HepG2 (cell line): ENCODE results near the gene SMIM44. TPM values are rescaled to one million over a fixed set of nuclear protein-coding genes. Genes with fewer than 3 reads are reported as not detected.

Experiments
- ATAC-seq: fragments of 200-7000 bp; cut with Tn5 transposase; 3 replicates; pipeline ENCODE4 v1.9.1; 2020; ENCODE audit warnings: mild to moderate bottlenecking, moderate library complexity
- BruUV-seq: library from RNA; stranded (reverse); fragments of 400-500 nt; replicated peaks from 2 replicates; lab custom pipeline; 2021; lab: Mats Ljungman, UMichigan
- CTCF ChIA-PET: fragments of 300-600 bp; formaldehyde crosslinking; extraction: SDS; loops from one replicate; lab custom pipeline; 2021; ENCODE audit warnings: low total read pairs, inconsistent platforms, low intra/inter-chr PET ratio; lab: Yijun Ruan, JAX
- POLR2A ChIA-PET: fragments of 350-600 bp; sonication (Branson Sonifier 250); formaldehyde crosslinking; loops from one replicate; lab custom pipeline; 2020; ENCODE audit warnings: antibody characterized with exemption, inconsistent platforms; lab: Yijun Ruan, JAX
- DNase-seq: peaks from one replicate; pipeline ENCODE4 v3.0.0-alpha.2; 2015; ENCODE audit warnings: low spot score
- FAIRE-seq: peaks from 3 replicates; lab custom pipeline; 2011; peaks lifted over from hg19 to GRCh38; lab: Jason Lieb, UNC
- H2AFZ ChIP-seq: one replicate; pipeline ENCODE4 v1.6.1; 2011; ENCODE audit warnings: low read length, inconsistent platforms
- H3K27ac ChIP-seq: fragments of 300-600 bp; 3 replicates; pipeline ENCODE4 v1.8.0; 2011; ENCODE audit warnings: mixed run types, mild to moderate bottlenecking, mixed read lengths, low read length, inconsistent platforms; ENCODE audit not compliant: insufficient read depth; ENCODE audit errors: extremely low read length
- H3K27me3 ChIP-seq, 2 experiments: fragments of 200-600 bp in 1 of 2; 2 replicates in 1 of 2; 3 replicates in 1 of 2; pipeline versions ENCODE4 v1.6.0 to v1.8.0; 2011; ENCODE audit warnings: low read length in 2 of 2, mild to moderate bottlenecking in 2 of 2, moderate library complexity in 2 of 2, inconsistent platforms in 1 of 2; ENCODE audit not compliant: insufficient read depth in 2 of 2, control insufficient read depth in 1 of 2
- H3K36me3 ChIP-seq, 2 experiments: fragments of 200-600 bp in 1 of 2; replicated peaks in 1 of 2; 2 replicates in 1 of 2; 3 replicates in 1 of 2; pipeline versions ENCODE4 v1.5.1 to v1.8.0; 2011; ENCODE audit warnings: low read length in 2 of 2, inconsistent platforms in 1 of 2; ENCODE audit not compliant: insufficient read depth in 2 of 2, control insufficient read depth in 1 of 2
- H3K4me1 ChIP-seq: 2 replicates; pipeline ENCODE4 v1.5.1; 2012; ENCODE audit warnings: low read length, inconsistent platforms; ENCODE audit not compliant: insufficient read depth
- H3K4me2 ChIP-seq: 2 replicates; pipeline ENCODE4 v1.6.0; 2011; ENCODE audit warnings: low read depth, low read length, inconsistent platforms
- H3K4me3 ChIP-seq, 3 experiments: fragments of 200-600 bp in 1 of 3; sonication (generic), shearing (Covaris generic) in 1 of 3; replicated peaks in 1 of 3; 2 replicates each; pipeline ENCODE4 v1.5.1; 2011 to 2016; ENCODE audit warnings: low read length in 3 of 3, inconsistent platforms in 2 of 3, low read depth in 2 of 3, mild to moderate bottlenecking in 2 of 3, control low read depth in 1 of 3, mixed read lengths in 1 of 3; ENCODE audit not compliant: insufficient read depth in 1 of 3
- H3K79me2 ChIP-seq: one replicate; pipeline ENCODE4 v1.6.1; 2011; ENCODE audit warnings: low read length, inconsistent platforms; ENCODE audit not compliant: insufficient read depth
- H3K9ac ChIP-seq: 2 replicates; pipeline ENCODE4 v1.6.0; 2011; ENCODE audit warnings: mild to moderate bottlenecking, low read depth, low read length, inconsistent platforms; ENCODE audit not compliant: insufficient read depth
- H3K9me3 ChIP-seq: 2 replicates; pipeline ENCODE4 v1.5.1; 2012; ENCODE audit warnings: mild to moderate bottlenecking, low read length
- H4K20me1 ChIP-seq: 2 replicates; pipeline ENCODE4 v1.6.0; 2011; ENCODE audit warnings: inconsistent platforms, mild to moderate bottlenecking, low read length, moderate library complexity; ENCODE audit not compliant: insufficient read depth
- CEBPG ChIP-seq: IDR thresholded peaks from 2 replicates; pipeline ENCODE4 v1.6.1; 2016
- KDM6A ChIP-seq: IDR thresholded peaks from 2 replicates; pipeline ENCODE4 v1.6.1; 2016; ENCODE audit warnings: low read depth
- SALL1 ChIP-seq: sonication (generic); formaldehyde crosslinking; IDR thresholded peaks from 2 replicates; pipeline ENCODE4 v1.8.0; 2022; ENCODE audit warnings: mild to moderate bottlenecking, missing genetic modification reagents
- YY1 ChIP-seq: IDR thresholded peaks from 2 replicates; pipeline ENCODE4 v1.6.1; 2011; ENCODE audit warnings: low read length, low read depth, moderate library complexity, mild to moderate bottlenecking; ENCODE audit not compliant: insufficient read depth, insufficient replicate concordance
- ZFP36 ChIP-seq: fragments of 150-350 bp; IDR thresholded peaks from 2 replicates; pipeline ENCODE4 v1.6.1; 2018; ENCODE audit warnings: borderline replicate concordance, low read length, low read depth; ENCODE audit not compliant: partially characterized antibody
- ZFP62 ChIP-seq: sonication (generic); formaldehyde crosslinking; IDR thresholded peaks from 2 replicates; pipeline ENCODE4 v1.4.0; 2020; ENCODE audit warnings: missing genetic modification reagents
- ZNF616 ChIP-seq: sonication (generic); formaldehyde crosslinking; IDR thresholded peaks from 2 replicates; pipeline ENCODE4 v1.5.0; 2020; ENCODE audit warnings: low read depth, mild to moderate bottlenecking, missing genetic modification reagents
- WGBS: methylation state at CpG from one replicate; pipeline ENCODE4 v1.1.6; 2017; ENCODE audit warnings: low lambda C conversion rate; 5-methylcytosine and 5-hydroxymethylcytosine counted together
- in situ Hi-C: cut with HindIII; loops from 2 replicates; pipeline ENCODE4 v1.10.0; 2017; ENCODE audit warnings: low pct_unique_long_range_greater_than_20kb; ENCODE audit not compliant: extremely low pct_ligation_motif_present
- intact Hi-C: fragments of 100-400 bp; cut with micrococcal nuclease; formaldehyde crosslinking; loops from one replicate; pipeline ENCODE4 v1.10.0; 2022; ENCODE audit not compliant: unreplicated experiment
- polyA plus RNA-seq, 8 experiments: library from polyadenylated mRNA; depleted of rRNA in 3 of 8; stranded (reverse) in 7 of 8; unstranded in 1 of 8; fragments of >200 nt; fragmentation: Illumina TruSeq in 4 of 8; extraction: Trizol in 4 of 8; gene quantifications; 2 replicates each; pipeline versions ENCODE4 v1.2.1 to v1.2.3, GENCODE V29; 2011 to 2016; ENCODE audit warnings: low read depth in 4 of 8, missing spikeins in 1 of 8, mixed read lengths in 1 of 8; ENCODE audit not compliant: insufficient read depth in 1 of 8
- total RNA-seq, 5 experiments: library from RNA; depleted of rRNA; stranded (reverse); fragments of >200 nt; fragmentation: Illumina TruSeq; extraction: Trizol; gene quantifications; 2 replicates each; pipeline ENCODE4 v1.2.3, GENCODE V29; 2016; ENCODE audit warnings: low read depth in 1 of 5
- TF ChIP-seq, protein P1 (sequence below): sonication (generic); formaldehyde crosslinking; IDR thresholded peaks from 2 replicates; pipeline ENCODE4 v1.5.0; 2020; ENCODE audit warnings: mild to moderate bottlenecking, missing genetic modification reagents
- TF ChIP-seq, protein P2 (sequence below): sonication (generic); formaldehyde crosslinking; IDR thresholded peaks from 2 replicates; pipeline ENCODE4 v1.5.0; 2020; ENCODE audit warnings: missing genetic modification reagents, mild to moderate bottlenecking, borderline replicate concordance
- TF ChIP-seq, protein P3 (sequence below): sonication (generic); formaldehyde crosslinking; IDR thresholded peaks from 2 replicates; pipeline ENCODE4 v1.9.0; 2021; ENCODE audit warnings: missing genetic modification reagents, borderline replicate concordance
- TF ChIP-seq, protein P4 (sequence below): sonication (generic); formaldehyde crosslinking; IDR thresholded peaks from 2 replicates; pipeline ENCODE4 v1.4.0; 2020; ENCODE audit warnings: mild to moderate bottlenecking, missing genetic modification reagents
- TF ChIP-seq, protein P5 (sequence below): fragments of 450-650 bp; IDR thresholded peaks from 2 replicates; pipeline ENCODE4 v1.6.1; 2017; ENCODE audit warnings: mild to moderate bottlenecking
- TF ChIP-seq, protein P6 (sequence below): sonication (generic); formaldehyde crosslinking; IDR thresholded peaks from 2 replicates; pipeline ENCODE4 v1.8.0; 2022; ENCODE audit warnings: mild to moderate bottlenecking, missing genetic modification reagents, moderate library complexity

SMIM44 gene
- total and polyA plus RNA-seq, 2 of the 13 experiments (the other 11 are each of a cell fraction or from before 2014, with no cell fraction given) = not detected

DNA sequence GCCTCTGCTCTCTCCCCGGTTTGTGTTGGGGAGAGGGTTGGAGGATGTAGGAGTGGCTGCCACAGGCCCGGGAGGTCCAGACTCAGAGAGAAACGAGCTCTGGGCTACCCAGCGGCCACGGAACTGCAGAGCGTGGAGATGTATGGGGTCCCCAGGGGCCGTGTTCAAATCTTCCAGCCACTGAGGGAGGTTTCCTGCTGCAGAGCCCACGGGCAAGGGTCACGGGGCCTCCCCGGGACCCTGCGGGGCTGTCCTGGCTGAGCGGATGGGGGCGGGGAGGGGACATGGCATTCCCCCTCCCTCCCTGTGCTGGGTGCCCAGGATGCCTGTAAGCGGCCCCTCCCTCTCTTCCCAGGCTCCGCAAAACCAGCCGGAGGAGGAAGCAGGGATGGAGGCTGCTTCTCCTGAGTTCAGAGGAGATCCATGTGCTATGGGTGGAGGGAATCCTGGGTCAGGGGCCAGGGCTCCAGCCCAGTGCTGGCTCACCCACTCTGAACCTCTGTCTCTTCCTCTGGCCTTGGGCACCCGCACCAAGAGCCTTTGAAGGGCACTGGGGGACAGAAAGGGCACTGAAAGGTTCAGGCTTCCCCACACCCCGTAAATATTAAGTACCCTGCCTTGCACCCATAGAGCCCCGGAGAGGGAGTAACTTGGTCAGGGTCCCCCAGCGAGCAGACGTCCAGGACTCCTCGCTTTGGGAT lies 25.6 kb downstream of the SMIM44 start:
- intact Hi-C loops (no loop called here), in situ Hi-C loops (no loop called here)
- Histone ChIP-seq H3K79me2 (no peaks in the 10 kb centered on the region), H3K4me3 (no peak overlapping the region), H3K27me3 (no peaks in the 10 kb centered on the region), H3K4me1 (0 out of 2 replicates have a peak, but pooled peaks cover 8% of the 10 kb centered on the region), H3K9me3 (no peaks in the 10 kb centered on the region), H3K27ac (no peak overlapping the region), H3K36me3 (peaks cover 3 to 15% of the 10 kb centered on the region in 2 experiments; a peak in 3 of 5 replicates), H3K9ac (no peak overlapping the region), H3K4me2 (no peak overlapping the region), H2AFZ (no peak overlapping the region), H4K20me1 (0 out of 2 replicates have a peak, but pooled peaks cover 2% of the 10 kb centered on the region)
- ChIA-PET CTCF (no interaction called here), POLR2A (no interaction called here)
- FAIRE-seq (no peak), ATAC-seq (no peak), DNase-seq (no peak)
- no TSS peak for BruUV-seq
- WGBS = 85% methylated on average over 15 of the region's 22 CpGs
- TF ChIP-seq ZFP62 (CRISPR knock-in tag) = no peak
- TF ChIP-seq YY1 = no peak
- TF ChIP-seq KDM6A (CRISPR knock-in tag) = no peak
- no peak for TF ChIP-seq CEBPG (CRISPR knock-in tag)
- TF ChIP-seq, protein P1, sequence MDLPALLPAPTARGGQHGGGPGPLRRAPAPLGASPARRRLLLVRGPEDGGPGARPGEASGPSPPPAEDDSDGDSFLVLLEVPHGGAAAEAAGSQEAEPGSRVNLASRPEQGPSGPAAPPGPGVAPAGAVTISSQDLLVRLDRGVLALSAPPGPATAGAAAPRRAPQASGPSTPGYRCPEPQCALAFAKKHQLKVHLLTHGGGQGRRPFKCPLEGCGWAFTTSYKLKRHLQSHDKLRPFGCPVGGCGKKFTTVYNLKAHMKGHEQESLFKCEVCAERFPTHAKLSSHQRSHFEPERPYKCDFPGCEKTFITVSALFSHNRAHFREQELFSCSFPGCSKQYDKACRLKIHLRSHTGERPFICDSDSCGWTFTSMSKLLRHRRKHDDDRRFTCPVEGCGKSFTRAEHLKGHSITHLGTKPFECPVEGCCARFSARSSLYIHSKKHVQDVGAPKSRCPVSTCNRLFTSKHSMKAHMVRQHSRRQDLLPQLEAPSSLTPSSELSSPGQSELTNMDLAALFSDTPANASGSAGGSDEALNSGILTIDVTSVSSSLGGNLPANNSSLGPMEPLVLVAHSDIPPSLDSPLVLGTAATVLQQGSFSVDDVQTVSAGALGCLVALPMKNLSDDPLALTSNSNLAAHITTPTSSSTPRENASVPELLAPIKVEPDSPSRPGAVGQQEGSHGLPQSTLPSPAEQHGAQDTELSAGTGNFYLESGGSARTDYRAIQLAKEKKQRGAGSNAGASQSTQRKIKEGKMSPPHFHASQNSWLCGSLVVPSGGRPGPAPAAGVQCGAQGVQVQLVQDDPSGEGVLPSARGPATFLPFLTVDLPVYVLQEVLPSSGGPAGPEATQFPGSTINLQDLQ (CRISPR knock-in tag) = no peak
- no peak for TF ChIP-seq ZFP36
- TF ChIP-seq SALL1 = no peak
- TF ChIP-seq, protein P2, sequence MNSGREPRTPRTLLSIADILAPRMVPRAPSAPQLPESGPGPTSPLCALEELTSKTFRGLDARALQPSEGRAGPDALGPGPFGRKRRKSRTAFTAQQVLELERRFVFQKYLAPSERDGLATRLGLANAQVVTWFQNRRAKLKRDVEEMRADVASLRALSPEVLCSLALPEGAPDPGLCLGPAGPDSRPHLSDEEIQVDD (CRISPR knock-in tag) = no peak
- no peak for TF ChIP-seq ZNF616 (CRISPR knock-in tag)
- TF ChIP-seq, protein P3, sequence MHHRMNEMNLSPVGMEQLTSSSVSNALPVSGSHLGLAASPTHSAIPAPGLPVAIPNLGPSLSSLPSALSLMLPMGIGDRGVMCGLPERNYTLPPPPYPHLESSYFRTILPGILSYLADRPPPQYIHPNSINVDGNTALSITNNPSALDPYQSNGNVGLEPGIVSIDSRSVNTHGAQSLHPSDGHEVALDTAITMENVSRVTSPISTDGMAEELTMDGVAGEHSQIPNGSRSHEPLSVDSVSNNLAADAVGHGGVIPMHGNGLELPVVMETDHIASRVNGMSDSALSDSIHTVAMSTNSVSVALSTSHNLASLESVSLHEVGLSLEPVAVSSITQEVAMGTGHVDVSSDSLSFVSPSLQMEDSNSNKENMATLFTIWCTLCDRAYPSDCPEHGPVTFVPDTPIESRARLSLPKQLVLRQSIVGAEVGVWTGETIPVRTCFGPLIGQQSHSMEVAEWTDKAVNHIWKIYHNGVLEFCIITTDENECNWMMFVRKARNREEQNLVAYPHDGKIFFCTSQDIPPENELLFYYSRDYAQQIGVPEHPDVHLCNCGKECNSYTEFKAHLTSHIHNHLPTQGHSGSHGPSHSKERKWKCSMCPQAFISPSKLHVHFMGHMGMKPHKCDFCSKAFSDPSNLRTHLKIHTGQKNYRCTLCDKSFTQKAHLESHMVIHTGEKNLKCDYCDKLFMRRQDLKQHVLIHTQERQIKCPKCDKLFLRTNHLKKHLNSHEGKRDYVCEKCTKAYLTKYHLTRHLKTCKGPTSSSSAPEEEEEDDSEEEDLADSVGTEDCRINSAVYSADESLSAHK = no peak
- TF ChIP-seq, protein P4, sequence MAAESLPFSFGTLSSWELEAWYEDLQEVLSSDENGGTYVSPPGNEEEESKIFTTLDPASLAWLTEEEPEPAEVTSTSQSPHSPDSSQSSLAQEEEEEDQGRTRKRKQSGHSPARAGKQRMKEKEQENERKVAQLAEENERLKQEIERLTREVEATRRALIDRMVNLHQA (CRISPR knock-in tag) = no peak
- TF ChIP-seq, protein P5, sequence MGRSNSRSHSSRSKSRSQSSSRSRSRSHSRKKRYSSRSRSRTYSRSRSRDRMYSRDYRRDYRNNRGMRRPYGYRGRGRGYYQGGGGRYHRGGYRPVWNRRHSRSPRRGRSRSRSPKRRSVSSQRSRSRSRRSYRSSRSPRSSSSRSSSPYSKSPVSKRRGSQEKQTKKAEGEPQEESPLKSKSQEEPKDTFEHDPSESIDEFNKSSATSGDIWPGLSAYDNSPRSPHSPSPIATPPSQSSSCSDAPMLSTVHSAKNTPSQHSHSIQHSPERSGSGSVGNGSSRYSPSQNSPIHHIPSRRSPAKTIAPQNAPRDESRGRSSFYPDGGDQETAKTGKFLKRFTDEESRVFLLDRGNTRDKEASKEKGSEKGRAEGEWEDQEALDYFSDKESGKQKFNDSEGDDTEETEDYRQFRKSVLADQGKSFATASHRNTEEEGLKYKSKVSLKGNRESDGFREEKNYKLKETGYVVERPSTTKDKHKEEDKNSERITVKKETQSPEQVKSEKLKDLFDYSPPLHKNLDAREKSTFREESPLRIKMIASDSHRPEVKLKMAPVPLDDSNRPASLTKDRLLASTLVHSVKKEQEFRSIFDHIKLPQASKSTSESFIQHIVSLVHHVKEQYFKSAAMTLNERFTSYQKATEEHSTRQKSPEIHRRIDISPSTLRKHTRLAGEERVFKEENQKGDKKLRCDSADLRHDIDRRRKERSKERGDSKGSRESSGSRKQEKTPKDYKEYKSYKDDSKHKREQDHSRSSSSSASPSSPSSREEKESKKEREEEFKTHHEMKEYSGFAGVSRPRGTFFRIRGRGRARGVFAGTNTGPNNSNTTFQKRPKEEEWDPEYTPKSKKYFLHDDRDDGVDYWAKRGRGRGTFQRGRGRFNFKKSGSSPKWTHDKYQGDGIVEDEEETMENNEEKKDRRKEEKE = no peak
- TF ChIP-seq, protein P6, sequence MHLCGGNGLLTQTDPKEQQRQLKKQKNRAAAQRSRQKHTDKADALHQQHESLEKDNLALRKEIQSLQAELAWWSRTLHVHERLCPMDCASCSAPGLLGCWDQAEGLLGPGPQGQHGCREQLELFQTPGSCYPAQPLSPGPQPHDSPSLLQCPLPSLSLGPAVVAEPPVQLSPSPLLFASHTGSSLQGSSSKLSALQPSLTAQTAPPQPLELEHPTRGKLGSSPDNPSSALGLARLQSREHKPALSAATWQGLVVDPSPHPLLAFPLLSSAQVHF (CRISPR knock-in tag) = no peak
